GM12873 (cell line): ENCODE data around the gene NUP62.

Source experiments
- CTCF ChIP-seq: IDR thresholded peaks from 2 replicates; pipeline ENCODE4 v1.5.1; 2012; ENCODE audit warnings: low read depth, mild to moderate bottlenecking, moderate library complexity, low read length, control low read depth; ENCODE audit not compliant: insufficient read depth; ENCODE audit errors: missing control alignments

The NUP62 gene

GRCh38 chr19:49896863-49897621 is 32.3 kb downstream of the NUP62 start, which contains the start of gene IL4I1:
Gene IL4I1 (minus strand): TSS chr19:49896887. CDS start chr19:49896160, 727 bp downstream.
- no peak for TF ChIP-seq CTCF

DNA sequence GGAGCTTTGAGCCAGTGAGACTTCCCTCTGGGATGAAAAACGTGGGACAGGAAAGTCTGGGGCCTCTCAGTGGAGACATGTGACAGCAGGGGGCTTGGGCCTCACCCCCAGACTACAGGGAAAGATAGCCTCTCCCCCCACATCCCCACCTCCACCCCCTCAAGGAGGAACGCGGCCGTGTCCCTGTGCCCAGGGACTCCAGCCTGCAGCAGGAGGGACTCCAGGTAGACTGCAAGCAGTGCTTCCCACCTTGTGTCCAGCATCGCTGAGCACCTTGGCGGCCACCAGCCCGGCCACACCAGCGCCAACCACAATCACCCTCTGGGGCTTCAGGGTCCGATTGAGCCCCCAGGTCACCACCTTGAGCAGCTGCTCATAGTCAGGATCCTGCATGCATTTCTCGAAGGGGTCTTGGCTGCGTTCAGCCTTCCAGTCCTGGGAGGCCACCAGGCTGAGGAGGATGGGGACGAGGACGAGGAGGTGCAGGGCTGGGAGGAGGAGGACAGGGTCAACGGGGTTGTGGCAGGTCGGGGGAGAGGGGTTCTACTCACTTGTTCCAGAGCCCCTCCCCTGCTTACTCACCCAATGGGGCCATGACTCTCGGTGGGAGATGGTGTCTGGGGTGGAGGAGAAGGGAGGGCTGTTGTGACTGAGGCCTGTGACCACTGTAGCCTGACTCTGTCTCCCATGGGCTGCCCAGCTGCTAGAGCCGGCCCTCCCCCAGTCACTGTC is 33.6 kb downstream of the NUP62 start:
- no peak for TF ChIP-seq CTCF

- no peak for TF ChIP-seq CTCF
Measured at GRCh38 chr19:49894879-49895565, 34.3 kb downstream of the NUP62 start.

DNA sequence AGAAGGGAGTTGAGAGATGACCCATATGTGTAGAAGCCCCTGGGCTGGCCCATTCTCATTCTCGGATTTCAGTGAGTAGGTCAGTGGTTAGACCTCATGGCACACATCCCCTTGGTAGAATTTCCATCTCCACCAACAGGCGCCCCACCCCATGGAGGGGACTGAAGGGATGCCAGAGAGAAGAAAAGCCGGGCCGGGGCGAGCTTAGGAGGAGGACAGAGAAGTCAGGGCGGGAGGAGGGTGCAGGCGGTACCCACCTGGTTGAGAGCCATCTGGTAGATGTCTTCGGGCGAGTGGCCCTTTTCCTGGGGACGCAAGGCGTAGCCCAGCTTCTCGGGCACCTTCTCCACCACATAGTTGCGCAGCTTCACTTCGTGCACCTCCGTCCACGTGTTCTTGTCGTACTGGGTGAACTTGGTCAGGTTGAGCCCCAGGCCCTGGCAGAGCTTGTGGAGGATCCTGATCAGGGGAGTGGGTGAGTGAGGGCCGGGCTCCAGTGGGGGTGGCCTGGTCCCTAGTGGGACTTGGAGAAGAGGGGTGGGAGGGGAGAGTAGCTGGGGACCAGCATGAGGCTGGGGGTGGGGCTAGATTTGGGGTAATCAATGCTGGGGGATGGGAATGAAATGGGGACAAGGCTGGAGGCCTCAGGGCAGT is 35.2 kb downstream of the NUP62 start:
- TF ChIP-seq CTCF = no peak

DNA sequence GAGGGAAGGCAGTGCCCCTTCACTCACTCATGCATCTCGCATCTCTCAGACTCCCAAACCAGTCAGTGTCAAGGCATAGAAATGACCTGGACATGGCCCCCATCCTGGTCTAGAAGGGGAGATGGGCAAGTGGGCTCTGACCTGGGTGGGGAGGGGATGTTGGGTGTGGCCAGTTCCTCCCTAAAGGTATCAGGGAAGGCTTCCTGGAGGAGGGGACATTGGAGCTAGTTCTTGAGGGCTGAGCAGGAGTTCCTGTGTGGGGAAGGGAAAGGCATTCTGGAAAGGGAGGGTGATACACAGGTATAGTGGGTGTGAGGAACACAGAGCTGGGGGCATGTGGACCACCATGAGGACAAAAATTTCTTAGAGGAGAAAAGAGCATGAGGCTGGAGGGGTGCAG is 36.6 kb downstream of the NUP62 start:
- TF ChIP-seq CTCF = no peak

DNA sequence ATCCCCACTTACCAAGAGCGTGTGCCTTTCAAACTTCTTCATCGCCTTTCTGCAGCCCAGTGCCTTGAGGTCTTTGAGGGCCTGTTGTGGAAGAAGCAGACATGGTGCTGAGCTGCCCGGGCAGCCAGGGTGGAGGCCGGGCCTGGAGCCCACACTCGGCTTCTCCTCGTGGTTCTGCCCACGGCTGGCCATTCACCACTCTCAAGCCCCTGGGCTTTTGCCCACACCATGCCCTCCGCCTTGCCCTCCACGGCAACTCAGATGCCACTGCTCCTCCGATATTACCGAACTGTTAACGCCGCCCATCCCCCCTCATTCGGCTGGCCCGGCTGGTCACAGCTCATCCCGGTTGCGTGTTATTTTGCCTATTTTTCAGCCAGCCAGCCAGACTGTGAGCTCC is 37.9 kb downstream of the NUP62 start:
- no peak for TF ChIP-seq CTCF
